GM19467 (cell line): ENCODE results near the gene GNPTAB.
"Not testable (repeated sequence)": the region's sequence is repeated elsewhere in the genome, so short reads cannot be mapped to it uniquely, and the experiment has no call there.

ENCODE experiments used
- ATAC-seq: cut with Tn5 transposase; IDR thresholded peaks from one replicate; pipeline ENCODE4 v1.9.1; 2021; ENCODE audit warnings: mild to moderate bottlenecking, moderate library complexity; ENCODE audit not compliant: unreplicated experiment

The GNPTAB gene

DNA sequence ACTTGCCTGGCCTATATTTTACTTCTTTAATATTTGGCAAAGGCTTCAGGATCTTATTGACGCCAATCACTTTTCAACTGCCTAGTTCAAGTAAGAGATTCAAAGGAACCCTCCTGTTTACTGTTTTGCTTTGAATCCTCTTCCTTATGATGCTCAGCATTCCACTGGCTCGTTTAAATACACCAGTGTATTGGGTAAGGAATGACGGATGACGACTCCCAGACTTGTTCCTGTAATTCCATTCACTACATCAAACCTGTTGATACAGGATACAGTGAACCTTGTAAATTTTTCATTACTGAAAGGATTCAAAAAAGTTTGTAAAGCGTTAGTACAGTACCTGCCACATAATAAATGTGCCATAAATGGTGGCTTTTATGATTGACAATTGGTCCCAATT is 89.8 kb downstream of the GNPTAB start:
- ATAC-seq = no peak

DNA sequence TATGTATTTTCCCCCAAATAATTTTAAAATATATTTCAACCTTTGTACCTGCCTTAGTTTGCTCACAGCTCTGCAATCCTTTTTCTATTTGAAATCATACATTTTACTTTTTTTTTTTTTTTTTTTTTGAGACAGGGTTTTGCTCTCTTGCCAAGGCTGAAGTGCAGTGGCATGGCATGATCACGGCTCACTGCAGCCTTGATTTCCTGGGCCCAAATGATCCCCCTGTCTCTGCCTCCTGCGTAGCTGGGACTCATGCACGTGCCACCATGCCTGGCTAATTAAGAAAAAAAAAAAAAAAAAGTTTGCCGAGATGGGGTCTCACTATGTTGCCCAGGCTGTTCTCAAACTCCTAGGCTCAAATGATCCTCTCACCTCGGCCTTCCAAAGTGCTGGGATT is 90.2 kb downstream of the GNPTAB start:
- no peak for ATAC-seq

DNA sequence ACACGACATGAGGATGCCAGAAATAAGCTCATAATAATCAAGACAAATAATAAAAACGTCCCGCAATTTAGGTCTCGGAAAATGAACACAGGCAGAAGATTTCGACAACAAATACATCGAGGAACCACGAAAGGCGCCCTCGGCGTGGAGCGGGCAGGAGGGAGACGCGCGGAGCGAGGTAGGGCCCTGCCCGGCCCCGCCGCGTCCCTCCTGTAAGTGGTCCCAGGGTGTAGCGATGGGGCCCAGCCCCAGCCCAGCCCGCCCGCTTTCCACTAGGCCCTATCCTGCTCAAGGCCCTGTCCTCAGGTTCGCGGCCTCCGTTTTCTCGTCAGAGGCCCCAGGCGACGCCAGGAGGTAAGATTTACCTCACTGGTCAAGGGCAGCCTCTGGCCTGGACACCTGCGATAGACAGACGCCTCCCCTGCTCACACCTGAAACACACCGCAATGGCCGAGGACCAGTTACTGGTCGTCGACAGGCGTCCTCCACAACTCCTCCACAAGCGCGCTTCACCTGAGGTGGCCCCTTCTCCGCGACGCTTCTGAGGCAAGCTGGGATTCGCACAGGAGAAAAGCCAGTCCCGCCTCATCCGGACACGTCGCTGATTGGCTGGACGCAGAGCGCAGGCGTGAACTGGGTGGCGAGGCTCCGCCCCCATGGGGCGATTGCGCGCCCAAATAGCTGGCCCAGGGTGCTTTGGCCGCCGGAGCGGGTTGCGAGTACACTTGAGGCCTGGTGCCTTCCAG is 91.7 kb downstream of the GNPTAB start, which contains the start of gene SYCP3:
TSS of gene SYCP3 (minus strand) at position 543 of the 746 bp plus-strand sequence. CDS start 1,527 bp downstream, outside the sequence.
- ATAC-seq = no peak

DNA sequence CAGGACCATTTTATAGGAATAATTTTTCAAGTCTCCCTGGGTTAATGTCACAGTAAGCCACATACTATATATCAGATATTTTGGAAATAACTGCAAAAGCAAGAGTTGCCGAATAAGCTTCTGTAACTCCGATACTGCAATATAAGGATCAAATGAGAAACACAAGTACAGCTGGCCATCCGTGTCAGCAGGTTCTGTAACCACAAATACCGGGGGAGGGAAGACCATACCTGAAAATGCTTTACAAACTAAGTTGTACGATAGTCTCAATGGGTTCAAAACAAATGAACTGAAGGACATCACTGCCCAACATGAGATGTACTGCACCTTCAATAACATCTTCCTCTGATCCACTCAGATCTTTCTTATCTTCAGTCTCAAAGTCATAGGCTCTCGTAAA is 93.3 kb downstream of the GNPTAB start:
- ATAC-seq = no peak

DNA sequence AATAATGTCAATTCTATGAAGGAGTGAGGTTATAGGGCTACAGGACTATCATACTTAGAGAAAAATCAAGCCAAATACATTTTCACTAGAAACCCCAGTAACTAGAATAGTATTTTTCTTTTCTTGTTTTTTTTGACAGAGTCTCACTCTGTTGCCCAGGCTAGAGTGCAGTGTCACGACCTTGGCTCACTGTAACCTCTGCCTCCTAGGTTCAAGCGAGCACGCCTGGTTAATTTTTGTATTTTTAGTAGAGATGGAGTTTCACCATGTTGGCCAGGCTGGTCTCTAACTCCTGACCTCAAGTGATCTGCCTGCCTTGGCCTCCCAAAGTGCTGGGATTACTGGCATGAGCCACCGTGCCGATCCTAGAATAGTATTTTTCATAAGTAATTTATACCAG is 96.3 kb downstream of the GNPTAB start:
- ATAC-seq = not testable (repeated sequence)

DNA sequence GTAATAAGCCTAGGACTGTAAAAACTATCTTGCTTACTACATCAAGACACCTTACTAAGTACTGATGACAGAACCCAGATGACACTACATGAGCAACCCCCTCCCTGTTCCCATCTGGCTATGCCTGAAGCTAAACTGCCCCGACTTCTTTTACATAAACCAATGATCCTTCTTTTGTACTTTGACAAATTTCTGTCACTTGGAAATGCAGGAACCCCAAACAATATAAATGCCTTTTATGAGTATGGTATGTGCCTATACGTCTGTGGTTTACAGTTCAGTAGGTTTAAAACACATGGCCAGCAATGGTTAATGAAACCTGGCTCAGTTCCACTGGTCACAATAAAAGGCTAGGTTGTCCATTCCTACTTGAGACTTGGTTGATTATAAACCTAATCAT is 97.6 kb downstream of the GNPTAB start:
- ATAC-seq = no peak

DNA sequence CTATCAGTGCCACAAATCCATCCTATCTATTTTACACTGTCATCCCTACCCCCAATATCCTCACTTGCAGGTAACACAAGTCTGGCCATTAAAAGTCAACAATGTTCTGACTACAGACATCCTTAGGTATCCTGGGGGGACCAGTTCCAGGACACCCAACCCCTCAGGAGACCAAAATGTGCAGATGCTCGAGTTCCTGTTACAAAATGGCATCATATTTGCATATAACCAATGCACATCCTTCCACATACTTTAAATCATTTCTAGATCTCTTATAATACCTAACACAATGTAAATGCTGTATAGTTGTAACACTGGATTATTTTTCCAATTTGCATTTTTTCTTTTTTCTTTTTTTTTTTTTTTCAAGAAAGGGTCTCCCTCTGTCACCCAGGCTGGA is 98.4 kb downstream of the GNPTAB start:
- ATAC-seq = no peak

DNA sequence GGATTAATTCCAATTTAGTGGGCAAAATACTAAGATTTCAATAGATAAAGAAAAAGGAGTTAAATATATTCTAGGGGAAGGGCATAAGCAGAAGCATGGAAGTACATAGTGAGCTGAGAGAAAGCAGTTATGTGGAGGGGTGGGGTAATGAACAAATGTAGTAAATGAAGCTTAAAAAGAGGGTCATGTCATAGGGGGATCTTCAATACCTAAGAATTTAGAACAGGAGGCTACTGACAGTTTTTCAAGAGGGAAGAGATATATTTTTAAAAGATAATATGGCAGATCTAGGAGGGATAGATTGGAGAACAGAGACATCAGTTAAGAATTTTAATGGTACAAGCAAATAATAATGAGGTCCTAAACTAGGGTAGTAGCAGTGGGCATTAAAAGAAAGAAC is 100.9 kb downstream of the GNPTAB start:
- ATAC-seq = no peak

DNA sequence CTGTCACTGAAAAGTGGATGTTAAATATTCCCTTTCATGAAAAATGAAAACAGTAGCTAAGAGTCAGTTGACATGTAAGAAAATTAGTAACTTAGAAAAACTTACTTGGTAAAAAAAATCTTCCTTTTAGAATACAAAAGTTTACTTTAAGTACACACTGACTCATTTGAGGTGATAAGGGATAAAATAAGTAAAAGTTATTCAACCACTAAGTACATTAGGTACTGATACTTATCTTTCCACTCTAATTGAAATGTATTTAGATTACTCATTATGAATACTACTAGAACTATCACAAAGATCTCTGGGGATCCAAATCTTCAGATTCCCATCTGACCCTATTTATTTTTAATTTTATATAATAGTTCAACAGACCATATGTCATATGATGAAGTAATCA is 103.7 kb downstream of the GNPTAB start:
- ATAC-seq = no peak

DNA sequence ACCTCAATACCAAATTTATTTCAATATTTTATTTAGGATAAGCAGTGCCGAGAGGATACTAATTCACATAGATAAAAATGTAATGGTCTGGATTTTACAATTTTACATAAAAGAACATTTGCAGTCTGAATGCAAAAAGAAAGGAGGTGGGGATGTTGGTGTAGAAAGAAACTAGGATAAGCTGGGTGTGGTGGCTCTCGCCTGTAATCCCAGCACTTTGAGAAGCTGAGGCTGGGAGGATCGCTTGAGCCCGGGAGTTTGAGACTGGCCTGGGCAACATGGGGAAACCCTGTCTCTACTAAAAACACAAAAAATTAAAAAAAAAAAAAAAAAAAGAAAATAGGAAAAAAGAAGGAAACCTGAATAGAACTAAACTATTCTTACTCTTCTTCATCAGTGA is 108.4 kb downstream of the GNPTAB start:
- ATAC-seq = no peak

DNA sequence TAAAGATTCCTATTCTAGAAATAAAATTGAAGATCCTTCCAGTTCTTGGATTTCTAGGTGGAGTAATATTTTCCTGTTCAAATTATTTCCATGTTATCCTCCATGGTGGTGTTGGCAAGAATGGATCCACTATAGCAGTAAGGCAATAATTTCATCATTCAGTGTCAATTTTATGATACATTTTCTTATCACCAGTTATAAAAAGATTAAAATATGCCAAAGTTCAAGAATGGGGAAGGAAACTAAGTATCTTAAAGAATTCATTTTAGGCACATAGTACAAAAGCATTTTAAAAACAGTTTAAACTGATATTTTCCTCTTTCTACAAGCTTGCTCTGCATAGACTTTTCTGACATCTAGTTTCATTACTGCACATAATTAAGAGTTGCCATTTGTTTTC is 110.6 kb downstream of the GNPTAB start:
- ATAC-seq = no peak

DNA sequence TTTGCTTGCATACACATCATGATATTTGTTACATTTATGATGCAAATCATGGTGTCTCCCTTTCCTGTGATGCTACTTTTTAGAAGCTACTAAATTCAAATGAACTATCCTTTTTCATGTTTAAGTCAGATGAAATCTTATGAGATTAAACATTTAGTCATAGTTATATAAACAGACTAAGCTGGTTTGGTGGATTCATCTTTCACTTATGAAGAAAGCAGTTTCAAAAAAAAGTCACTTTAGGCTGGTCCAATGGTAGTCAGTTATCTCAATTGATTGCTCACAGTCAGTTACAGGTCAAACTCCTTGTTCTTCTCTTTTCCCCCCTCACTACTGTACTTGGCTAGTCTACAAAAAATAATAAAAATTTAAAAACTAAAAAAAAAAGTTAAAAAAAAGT is 111.2 kb downstream of the GNPTAB start:
- no peak for ATAC-seq

DNA sequence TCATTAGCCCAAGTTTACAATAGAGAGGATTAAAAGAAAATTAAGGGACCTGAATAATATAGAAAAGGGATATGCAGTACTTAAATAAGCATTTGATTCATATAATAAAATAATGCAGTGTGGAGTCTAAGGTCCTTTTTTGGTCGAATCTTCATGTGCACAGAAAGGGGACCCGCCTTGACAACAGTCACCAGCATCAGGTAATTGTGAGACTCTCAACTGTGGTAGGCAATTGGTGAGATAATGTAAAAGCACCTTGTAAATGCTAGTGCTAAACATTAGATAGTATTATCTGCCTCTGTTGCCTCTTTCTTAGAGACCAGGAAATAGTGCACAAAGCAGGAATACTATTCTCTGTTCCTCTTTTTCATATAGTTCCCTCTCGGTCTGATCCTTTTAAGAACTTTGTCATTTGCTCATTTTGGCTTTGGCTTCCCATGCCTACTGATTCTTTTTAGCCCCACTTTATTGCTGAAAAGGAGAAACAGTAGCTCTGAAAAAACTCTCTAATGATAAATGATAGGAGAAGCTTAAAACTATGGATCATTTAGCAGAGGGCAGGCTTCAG is 115.8 kb downstream of the GNPTAB start:
- ATAC-seq = no peak

DNA sequence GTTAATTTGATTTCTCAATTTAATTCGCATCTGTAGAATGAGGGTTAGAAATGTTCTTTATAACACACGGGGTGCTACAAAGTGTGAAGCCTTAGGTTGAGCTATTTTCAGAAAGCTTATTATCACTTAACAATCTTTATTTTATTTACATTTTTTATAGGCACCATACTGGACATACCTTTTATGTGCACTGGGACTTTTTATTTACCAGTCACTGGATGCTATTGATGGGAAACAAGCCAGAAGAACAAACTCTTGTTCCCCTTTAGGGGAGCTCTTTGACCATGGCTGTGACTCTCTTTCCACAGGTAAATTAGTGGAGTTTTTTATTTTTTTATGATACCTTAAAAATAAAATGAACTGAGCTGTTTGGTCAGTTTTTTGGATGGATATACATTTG is 116.8 kb downstream of the GNPTAB start:
- no peak for ATAC-seq

DNA sequence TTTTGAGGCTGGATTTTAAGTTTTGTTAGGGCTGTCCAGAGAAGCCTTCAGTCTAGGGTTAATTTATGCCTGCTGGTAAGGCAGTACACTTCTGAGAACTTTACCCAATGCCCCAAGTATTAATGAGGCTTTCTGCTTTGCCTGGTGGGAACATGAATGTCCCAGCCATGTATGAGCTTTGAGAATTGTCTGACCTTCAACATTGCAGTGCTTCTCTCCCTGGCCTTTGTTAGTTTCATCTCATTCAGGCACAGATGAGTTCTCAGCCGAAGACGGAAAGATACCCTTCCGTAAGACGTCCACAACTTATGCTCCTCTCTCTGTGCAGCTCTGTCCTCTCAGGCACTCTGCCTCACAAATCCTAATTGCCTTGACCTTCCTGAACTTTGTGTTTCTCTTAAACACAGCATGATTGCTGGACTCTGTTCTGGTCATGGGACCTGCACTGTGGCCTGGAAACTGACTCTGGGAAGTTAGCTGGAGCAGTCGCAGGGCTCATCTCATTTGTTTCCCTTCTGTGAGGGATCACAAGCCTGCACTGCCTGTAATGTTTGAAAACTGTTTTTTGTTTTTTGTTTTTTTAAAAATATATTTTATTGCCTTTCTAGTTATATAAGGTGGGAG is 117.6 kb downstream of the GNPTAB start:
- no peak for ATAC-seq

DNA sequence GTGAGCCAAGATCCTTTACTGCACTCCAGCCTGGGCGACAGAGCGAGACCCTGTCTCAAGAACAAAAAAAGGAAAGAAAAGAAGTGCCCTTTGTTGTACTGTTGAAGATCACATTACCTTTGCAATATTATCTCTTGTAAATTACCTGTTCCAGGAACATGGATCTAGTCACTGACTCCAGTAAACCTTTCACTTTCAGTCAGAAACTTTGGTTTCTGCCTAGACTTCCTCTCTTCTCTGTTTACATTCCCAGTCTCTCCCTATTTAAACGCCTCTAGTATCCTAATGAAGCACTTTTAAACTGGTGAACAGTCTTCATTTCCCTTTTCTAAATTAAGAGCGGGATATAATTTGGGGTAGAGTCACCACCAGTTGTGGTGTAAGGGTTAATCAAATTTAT is 120.5 kb downstream of the GNPTAB start:
- ATAC-seq = no peak

DNA sequence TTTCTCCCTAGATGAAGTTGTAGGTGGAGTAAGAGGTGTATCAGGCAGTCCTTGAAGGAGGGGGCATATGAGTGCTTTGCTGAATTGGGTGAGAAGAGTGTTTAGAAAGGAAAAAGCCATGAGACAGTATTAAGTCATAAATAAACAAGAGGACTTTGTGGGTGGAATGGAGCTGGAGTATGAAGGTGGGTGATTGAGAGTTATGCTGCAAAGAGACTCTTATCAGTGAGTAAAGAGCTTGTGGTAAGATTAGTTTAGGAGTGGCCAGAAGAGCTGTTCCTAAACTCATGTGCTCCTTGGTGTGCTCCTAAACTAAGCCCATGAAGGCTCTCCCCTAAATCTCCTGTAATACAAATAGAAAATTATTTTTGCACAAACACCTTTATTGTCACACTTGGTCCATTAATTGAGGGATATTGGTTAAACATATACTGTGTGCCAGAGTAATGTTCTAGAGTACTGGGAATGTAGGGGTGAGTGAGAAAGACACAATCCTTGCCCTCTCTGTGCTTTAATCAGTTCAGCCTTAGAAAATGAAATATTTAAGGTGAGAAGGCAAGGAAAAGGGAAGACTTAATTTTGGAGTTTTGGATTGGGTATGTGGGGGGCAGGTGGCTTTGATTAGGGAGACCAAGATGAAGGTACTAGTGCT is 123.5 kb downstream of the GNPTAB start:
- no peak for ATAC-seq

DNA sequence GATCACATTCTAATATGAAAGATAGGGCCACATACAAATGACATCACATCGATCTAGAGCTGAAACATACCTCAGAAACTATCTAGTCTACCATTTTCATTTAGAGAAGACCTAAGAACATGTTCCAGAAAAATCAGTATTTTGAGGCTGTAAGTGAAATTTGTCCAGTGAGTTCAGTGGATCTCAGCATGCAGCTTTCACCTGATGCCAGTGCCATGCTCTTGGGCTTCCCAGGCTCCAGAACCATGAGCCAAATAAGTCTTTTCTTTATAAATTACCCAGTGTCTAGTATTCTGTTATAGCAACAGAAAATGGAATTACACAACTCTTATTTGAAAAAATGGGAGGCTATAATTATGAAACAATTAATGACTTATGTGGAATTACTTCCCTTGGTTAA is 124.4 kb downstream of the GNPTAB start:
- no peak for ATAC-seq

DNA sequence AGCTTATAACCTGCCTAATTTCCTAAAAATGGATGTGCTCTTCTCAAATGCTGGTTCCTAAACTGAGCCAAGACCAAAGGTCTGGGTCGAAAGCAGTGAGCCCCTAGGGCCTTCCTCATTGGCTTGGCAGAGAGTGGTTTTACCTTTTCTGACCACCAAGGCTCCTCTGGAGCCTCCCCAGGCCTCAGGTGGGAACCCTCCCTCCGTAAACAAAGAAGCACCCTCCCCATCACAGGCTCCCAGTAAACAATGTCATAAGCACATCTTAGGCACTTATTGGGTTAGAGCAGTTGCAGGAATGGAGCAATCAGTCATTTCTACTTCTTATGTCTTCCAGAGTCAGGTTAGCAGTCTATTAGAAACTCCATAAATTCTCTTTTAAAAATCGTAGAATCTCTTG is 127.3 kb downstream of the GNPTAB start:
- no peak for ATAC-seq

DNA sequence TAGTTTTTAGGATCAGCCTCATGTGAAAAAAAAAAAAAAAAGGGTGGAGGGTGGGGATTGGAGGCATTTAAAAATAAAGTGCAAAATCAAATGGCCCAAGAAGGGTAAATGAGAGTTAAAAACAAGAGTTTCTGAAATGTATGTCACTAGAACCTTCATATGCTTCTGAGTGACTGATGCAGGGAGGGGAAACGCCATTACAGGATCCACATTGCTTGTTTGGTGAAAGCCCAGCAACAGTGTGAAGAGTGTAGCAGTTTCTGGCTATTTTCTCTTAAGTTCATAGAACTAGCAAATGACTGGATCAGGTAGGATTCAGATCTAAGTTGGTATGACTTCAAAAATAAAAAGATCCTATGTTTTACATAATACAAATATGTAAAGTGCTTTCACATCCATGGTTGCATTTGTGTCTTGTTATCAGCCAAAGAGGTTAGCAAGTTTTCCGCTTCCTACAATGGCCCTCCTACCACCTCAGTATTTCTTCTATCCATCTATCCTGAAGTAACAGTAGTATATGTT is 130.4 kb downstream of the GNPTAB start:
- ATAC-seq = no peak

DNA sequence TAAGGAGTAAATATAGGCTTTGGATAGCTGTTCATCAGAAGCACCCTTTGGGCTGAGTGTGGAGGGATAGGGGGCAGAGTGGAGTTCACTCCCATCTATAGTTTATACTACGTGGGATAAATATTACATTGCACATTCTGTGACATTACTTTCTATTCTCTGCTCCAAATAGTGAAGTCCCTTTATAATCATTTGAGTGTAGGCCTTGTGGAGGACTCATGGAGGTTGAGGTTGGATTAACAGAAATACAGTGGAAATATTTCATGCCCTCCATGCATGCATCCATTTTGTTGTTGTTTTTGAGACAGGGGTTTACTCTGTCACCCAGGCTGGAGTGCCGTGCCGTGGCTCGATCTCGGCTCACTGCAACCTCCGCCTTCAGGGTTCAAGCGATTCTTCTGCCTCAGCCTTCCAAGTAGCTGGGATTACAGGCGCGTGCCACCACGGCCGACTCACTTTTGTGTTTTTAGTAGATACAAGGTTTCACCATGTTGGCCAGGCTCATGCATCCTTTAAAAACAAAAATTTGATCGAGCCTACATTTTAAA is 131.9 kb downstream of the GNPTAB start:
- no peak for ATAC-seq
